Measurements from ENCODE around the gene MDGA2. TPM values are rescaled to one million over a fixed set of nuclear protein-coding genes. Genes with fewer than 3 reads are reported as not detected.

Gene MDGA2
- total RNA-seq, 1 experiment from 2014 or later, result not detected

DNA sequence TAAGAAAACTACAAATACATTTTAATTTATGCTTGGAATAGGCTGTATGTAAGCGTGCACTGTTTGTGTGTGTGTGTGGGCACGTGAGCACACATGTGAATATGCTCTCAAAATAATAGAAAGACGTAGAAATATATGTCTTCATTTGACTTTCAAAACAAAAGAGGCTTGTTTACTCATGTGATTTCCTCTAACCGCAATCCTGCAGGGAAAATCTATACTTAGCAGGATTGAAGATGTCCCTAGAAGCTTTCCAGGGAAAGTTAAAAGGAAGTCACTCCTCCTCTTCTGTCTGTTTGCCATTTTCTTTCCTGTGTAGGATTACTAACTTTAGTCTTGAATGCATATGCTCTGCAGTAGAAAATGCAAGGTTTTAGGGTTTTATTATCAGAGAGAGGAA lies 404.7 kb downstream of the MDGA2 start:
- no peak overlapping the region for H3K4me3 Mint-ChIP-seq (ENCODE audit: unreplicated experiment)
- no peaks in the 10 kb centered on the region for H3K9me3 Mint-ChIP-seq (ENCODE audit: unreplicated experiment)
- no peaks in the 10 kb centered on the region for H3K4me1 Mint-ChIP-seq (ENCODE audit: low read depth, unreplicated experiment)
- Histone ChIP-seq H3K4me1 (no peaks in the 10 kb centered on the region), H3K36me3 (ENCODE audit: control insufficient read depth, insufficient read depth, low read length) (no peaks in the 10 kb centered on the region), H3K27me3 (replicated peaks; ENCODE audit: control insufficient read depth, insufficient read depth, low read length) (no peaks in the 10 kb centered on the region), H3K4me3 (ENCODE audit: low read depth, low read length) (no peak overlapping the region), H3K9me3 (no peaks in the 10 kb centered on the region)
- POLR2A ChIA-PET, result no interaction called here
- BruUV-seq (replicated peaks), result no TSS peak
- H3K27ac Mint-ChIP-seq (ENCODE audit: unreplicated experiment), result no peak overlapping the region
- no peak for DNase-seq
- H3K36me3 Mint-ChIP-seq (ENCODE audit: insufficient read depth, unreplicated experiment), result no peaks in the 10 kb centered on the region
- TF ChIP-seq, protein P1, sequence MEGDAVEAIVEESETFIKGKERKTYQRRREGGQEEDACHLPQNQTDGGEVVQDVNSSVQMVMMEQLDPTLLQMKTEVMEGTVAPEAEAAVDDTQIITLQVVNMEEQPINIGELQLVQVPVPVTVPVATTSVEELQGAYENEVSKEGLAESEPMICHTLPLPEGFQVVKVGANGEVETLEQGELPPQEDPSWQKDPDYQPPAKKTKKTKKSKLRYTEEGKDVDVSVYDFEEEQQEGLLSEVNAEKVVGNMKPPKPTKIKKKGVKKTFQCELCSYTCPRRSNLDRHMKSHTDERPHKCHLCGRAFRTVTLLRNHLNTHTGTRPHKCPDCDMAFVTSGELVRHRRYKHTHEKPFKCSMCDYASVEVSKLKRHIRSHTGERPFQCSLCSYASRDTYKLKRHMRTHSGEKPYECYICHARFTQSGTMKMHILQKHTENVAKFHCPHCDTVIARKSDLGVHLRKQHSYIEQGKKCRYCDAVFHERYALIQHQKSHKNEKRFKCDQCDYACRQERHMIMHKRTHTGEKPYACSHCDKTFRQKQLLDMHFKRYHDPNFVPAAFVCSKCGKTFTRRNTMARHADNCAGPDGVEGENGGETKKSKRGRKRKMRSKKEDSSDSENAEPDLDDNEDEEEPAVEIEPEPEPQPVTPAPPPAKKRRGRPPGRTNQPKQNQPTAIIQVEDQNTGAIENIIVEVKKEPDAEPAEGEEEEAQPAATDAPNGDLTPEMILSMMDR (IDR thresholded peaks at IDR 0.05; ENCODE audit: insufficient read depth in 1 of 2, low read depth in 1 of 2, low read length in 1 of 2, severe bottlenecking in 1 of 2, unreplicated experiment in 1 of 2), result no peak
- intact Hi-C loops (cut with micrococcal nuclease; ENCODE audit: unreplicated experiment), result no loop called here
- CTCF ChIA-PET, result no interaction called here
- no peaks in the 10 kb centered on the region for H3K27me3 Mint-ChIP-seq (ENCODE audit: insufficient read depth, unreplicated experiment)

DNA sequence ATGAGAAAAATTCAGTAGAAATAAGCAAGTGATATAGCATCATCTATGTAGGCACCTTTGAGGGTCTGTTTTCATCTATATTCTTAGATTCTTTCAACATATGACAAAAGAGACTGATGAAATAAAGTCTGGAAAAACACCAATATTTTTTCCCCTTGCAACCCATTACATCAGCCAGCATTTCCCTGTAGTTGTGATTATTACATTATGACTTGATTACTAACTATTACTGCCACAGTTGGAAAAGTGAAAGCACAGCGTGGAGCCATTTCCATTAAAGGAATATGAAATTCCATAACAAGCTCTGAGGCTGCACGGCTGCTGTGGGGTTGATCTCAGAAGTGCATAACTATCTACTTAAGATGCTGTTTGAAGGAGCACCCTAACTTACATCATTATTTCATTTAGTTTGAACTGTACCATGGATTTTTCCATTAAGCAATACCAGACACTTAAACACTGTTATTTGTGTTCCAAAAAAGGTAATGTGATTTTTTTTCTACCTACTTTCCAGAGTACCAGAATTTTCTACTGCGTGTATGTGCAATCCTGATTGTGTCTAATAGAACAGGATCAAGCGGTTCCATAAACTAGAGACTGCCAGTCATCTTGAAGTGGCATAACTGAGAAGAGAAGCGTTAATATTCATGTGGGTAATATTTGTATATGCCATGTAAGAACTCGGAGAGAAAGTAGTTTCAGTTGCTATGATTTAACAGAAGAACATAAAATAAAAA lies 405.5 kb downstream of the MDGA2 start:
- POLR2A ChIA-PET, result no interaction called here

DNA sequence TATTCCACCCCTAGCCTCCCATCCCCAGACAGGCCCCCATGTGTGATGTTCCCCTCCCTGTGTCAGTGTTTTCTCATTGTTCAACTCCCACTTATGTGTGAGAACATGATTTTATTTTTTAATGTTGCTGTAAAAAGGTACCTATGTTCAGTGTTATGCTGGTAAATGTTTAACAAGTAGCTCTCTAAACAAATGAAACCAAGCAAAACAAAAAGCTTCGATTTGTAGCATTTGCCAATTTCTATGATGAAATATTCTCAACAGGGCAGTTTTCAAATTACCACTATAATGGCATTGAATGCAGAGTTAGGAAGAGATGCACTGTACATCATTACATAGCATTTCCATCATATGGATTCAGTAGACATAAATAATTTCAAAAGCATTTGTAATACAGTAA lies 410.6 kb downstream of the MDGA2 start:
- no peaks in the 10 kb centered on the region for H3K27me3 ChIP-seq (replicated peaks; ENCODE audit: control insufficient read depth, insufficient read depth, low read length)
- no peak overlapping the region for H3K4me3 ChIP-seq (ENCODE audit: low read depth, low read length)
- no TSS peak for BruUV-seq (replicated peaks)
- no peak for DNase-seq
- no peak overlapping the region for H3K4me3 Mint-ChIP-seq (ENCODE audit: unreplicated experiment)
- H3K27ac Mint-ChIP-seq (ENCODE audit: unreplicated experiment), result no peak overlapping the region
- TF ChIP-seq, protein P1 (IDR thresholded peaks at IDR 0.05; ENCODE audit: insufficient read depth in 1 of 2, low read depth in 1 of 2, low read length in 1 of 2, severe bottlenecking in 1 of 2, unreplicated experiment in 1 of 2), result no peak
- no peaks in the 10 kb centered on the region for H3K27me3 Mint-ChIP-seq (ENCODE audit: insufficient read depth, unreplicated experiment)
- H3K36me3 Mint-ChIP-seq (ENCODE audit: insufficient read depth, unreplicated experiment), result no peaks in the 10 kb centered on the region
- H3K36me3 ChIP-seq (ENCODE audit: control insufficient read depth, insufficient read depth, low read length), result no peaks in the 10 kb centered on the region
- no peaks in the 10 kb centered on the region for H3K9me3 ChIP-seq
- no peaks in the 10 kb centered on the region for H3K9me3 Mint-ChIP-seq (ENCODE audit: unreplicated experiment)
- POLR2A ChIA-PET, result no interaction called here
- no peaks in the 10 kb centered on the region for H3K4me1 Mint-ChIP-seq (ENCODE audit: low read depth, unreplicated experiment)
- intact Hi-C loops (cut with micrococcal nuclease; ENCODE audit: unreplicated experiment), result no loop called here
- CTCF ChIA-PET, result no interaction called here
- no peaks in the 10 kb centered on the region for H3K4me1 ChIP-seq

More for the DNA sequence above, 405.5 kb downstream of the MDGA2 start:
- no peaks in the 10 kb centered on the region for H3K9me3 Mint-ChIP-seq (ENCODE audit: unreplicated experiment)
- no peak overlapping the region for H3K4me3 ChIP-seq (ENCODE audit: low read depth, low read length)
- H3K4me1 ChIP-seq, result no peaks in the 10 kb centered on the region
- no peaks in the 10 kb centered on the region for H3K36me3 ChIP-seq (ENCODE audit: control insufficient read depth, insufficient read depth, low read length)
- no TSS peak for BruUV-seq (replicated peaks)
- H3K4me3 Mint-ChIP-seq (ENCODE audit: unreplicated experiment), result no peak overlapping the region
- no peaks in the 10 kb centered on the region for H3K36me3 Mint-ChIP-seq (ENCODE audit: insufficient read depth, unreplicated experiment)
- H3K27me3 Mint-ChIP-seq (ENCODE audit: insufficient read depth, unreplicated experiment), result no peaks in the 10 kb centered on the region
- no peaks in the 10 kb centered on the region for H3K4me1 Mint-ChIP-seq (ENCODE audit: low read depth, unreplicated experiment)
- TF ChIP-seq, protein P1 (IDR thresholded peaks at IDR 0.05; ENCODE audit: insufficient read depth in 1 of 2, low read depth in 1 of 2, low read length in 1 of 2, severe bottlenecking in 1 of 2, unreplicated experiment in 1 of 2), result no peak
- H3K27me3 ChIP-seq (replicated peaks; ENCODE audit: control insufficient read depth, insufficient read depth, low read length), result no peaks in the 10 kb centered on the region
- intact Hi-C loops (cut with micrococcal nuclease; ENCODE audit: unreplicated experiment), result no loop called here
- H3K9me3 ChIP-seq, result no peaks in the 10 kb centered on the region
- DNase-seq, result no peak
- H3K27ac Mint-ChIP-seq (ENCODE audit: unreplicated experiment), result no peak overlapping the region
- CTCF ChIA-PET, result no interaction called here

Data from Caco-2 (cell line).